ENCODE results near the gene RNU4-1. TPM values are rescaled to one million over a fixed set of nuclear protein-coding genes. Genes with fewer than 3 reads are reported as not detected.
A peak's percentile ranks its signal among the peaks of the same experiment; 100 is the strongest.

The RNU4-1 gene
- total and polyA plus RNA-seq, 9 of the 15 experiments (the other 6 are each of a cell fraction or from before 2014, with no cell fraction given): under 0.01 to 19,719 (median 3,563) TPM; not detected in 4

DNA sequence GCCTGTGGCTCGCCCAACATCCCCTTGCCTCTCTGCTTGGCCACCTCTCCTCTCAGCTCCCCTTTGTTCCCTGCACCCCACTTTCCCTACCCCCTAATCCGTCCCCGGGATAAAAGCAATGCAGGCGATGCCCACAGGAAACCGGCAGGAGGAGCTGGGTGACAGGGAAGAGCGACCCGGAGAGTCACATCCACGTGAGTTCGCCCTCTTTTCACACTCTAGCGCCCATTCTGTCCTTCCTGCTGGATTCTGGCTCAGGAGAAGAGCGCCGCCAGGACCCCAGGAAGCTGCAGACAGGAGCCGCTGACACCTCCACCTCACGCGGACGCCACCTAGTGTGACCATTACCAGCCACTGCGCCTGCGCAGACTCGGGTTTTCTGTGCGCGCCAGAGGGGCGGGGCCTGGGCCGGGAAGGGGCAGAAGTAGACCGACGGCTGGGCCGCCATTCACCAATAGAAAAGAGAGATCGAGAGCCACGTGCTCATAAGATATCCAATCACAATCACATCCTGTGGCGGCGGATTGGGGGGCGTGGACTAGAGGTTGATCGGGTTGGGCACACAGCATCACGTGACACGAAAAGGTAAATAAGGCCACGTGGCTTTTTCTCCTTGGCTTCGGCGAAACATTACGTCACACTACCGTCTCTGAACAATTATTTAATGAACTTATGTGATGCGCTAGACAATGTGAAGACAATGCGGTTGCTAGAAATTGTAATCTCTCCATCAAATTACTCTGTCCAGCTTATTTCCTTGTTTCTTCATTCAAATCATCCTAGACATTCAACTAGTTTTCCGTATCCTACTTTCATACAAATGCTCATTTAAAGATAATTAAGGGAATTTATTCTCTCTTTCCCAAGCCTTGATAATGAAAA, 24.4 kb upstream of the RNU4-1 start (continued):
- TF ChIP-seq NFYB (IDR thresholded peaks at IDR 0.05; ENCODE audit: extremely low read depth, insufficient read length) (peak; percentile 81), PRDM10 (IDR thresholded peaks at IDR 0.05; ENCODE audit: partially characterized antibody) (peak; percentile 59), FOXA3 (CRISPR knock-in tag; conservative IDR thresholded peaks at IDR 0.05 in 1 of 2, IDR thresholded peaks at IDR 0.05 in 1 of 2) (peak; percentile 95 to 99), RBFOX2 (IDR thresholded peaks at IDR 0.05; ENCODE audit: low read depth, low read length) (peak; percentile 98), SETDB1 (IDR thresholded peaks at IDR 0.05; ENCODE audit: low read length) (no peak), ELK3 (CRISPR knock-in tag; IDR thresholded peaks at IDR 0.05) (no peak), MTA3 (IDR thresholded peaks at IDR 0.05; ENCODE audit: borderline replicate concordance) (peak; percentile 80; the same call in 1 of the 2 replicates), ASH1L (IDR thresholded peaks at IDR 0.05; ENCODE audit: borderline replicate concordance, low read depth, partially characterized antibody) (peak; percentile 45), SMARCE1 (IDR thresholded peaks at IDR 0.05) (peak; percentile 61; the same call in 1 of the 2 replicates), FOXK1 (CRISPR knock-in tag; IDR thresholded peaks at IDR 0.05; ENCODE audit: borderline replicate concordance) (peak; percentile 99), FIP1L1 (IDR thresholded peaks at IDR 0.05; ENCODE audit: low read depth, low read length, poor library complexity, severe bottlenecking) (no peak), POLR2AphosphoS5 (IDR thresholded peaks at IDR 0.05; ENCODE audit: control insufficient read depth, insufficient read depth, low read depth, low read length) (peak; percentile 84), MNT (conservative IDR thresholded peaks at IDR 0.05) (peak; percentile 100)
- TF ChIP-seq, protein P1, sequence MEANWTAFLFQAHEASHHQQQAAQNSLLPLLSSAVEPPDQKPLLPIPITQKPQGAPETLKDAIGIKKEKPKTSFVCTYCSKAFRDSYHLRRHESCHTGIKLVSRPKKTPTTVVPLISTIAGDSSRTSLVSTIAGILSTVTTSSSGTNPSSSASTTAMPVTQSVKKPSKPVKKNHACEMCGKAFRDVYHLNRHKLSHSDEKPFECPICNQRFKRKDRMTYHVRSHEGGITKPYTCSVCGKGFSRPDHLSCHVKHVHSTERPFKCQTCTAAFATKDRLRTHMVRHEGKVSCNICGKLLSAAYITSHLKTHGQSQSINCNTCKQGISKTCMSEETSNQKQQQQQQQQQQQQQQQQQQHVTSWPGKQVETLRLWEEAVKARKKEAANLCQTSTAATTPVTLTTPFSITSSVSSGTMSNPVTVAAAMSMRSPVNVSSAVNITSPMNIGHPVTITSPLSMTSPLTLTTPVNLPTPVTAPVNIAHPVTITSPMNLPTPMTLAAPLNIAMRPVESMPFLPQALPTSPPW (CRISPR knock-in tag; IDR thresholded peaks at IDR 0.05): peak; percentile 73
- TF ChIP-seq, protein P2, sequence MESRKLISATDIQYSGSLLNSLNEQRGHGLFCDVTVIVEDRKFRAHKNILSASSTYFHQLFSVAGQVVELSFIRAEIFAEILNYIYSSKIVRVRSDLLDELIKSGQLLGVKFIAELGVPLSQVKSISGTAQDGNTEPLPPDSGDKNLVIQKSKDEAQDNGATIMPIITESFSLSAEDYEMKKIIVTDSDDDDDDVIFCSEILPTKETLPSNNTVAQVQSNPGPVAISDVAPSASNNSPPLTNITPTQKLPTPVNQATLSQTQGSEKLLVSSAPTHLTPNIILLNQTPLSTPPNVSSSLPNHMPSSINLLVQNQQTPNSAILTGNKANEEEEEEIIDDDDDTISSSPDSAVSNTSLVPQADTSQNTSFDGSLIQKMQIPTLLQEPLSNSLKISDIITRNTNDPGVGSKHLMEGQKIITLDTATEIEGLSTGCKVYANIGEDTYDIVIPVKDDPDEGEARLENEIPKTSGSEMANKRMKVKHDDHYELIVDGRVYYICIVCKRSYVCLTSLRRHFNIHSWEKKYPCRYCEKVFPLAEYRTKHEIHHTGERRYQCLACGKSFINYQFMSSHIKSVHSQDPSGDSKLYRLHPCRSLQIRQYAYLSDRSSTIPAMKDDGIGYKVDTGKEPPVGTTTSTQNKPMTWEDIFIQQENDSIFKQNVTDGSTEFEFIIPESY (CRISPR knock-in tag; IDR thresholded peaks at IDR 0.05): no peak
